Vagina (tissue), 2 donors: ENCODE results near the gene CCDC69. TPM values are rescaled to one million over a fixed set of nuclear protein-coding genes. Genes with fewer than 3 reads are reported as not detected.
A peak's percentile ranks its signal among the peaks of the same experiment; 100 is the strongest.
"Not testable (repeated sequence)": the region's sequence is repeated elsewhere in the genome, so short reads cannot be mapped to it uniquely, and the experiment has no call there.

ENCODE experiments used
- DNase-seq, 2 donors: peaks; one replicate each; pipeline ENCODE4 v3.0.0-alpha.2; 2017; ENCODE audit errors: extremely low spot score in 2 of 2
- H3K27ac ChIP-seq: fragments of 200-600 bp; sonication (generic); one replicate; pipeline ENCODE4 v1.5.1; 2019
- H3K27me3 ChIP-seq: fragments of 200-600 bp; sonication (generic); one replicate; pipeline ENCODE4 v1.5.1; 2019
- H3K36me3 ChIP-seq, 2 donors: fragments of 200-600 bp; sonication (generic); one replicate each; pipeline ENCODE4 v1.5.1; 2017 to 2019
- H3K4me1 ChIP-seq: fragments of 200-600 bp; sonication (generic); one replicate; pipeline ENCODE4 v1.5.1; 2019
- H3K4me3 ChIP-seq, 2 donors: fragments of 200-600 bp; sonication (generic); 1 replicate in 1 of 2; 2 replicates in 1 of 2; pipeline ENCODE4 v1.5.1; 2016 to 2019
- H3K9me3 ChIP-seq: fragments of 200-600 bp; sonication (generic); one replicate; pipeline ENCODE4 v1.5.1; 2019
- POLR2A ChIP-seq, 2 donors: fragments of 450-650 bp; IDR thresholded peaks; one replicate each; pipeline ENCODE4 v1.6.1; 2017; ENCODE audit warnings: antibody characterized with exemption in 2 of 2, mild to moderate bottlenecking in 2 of 2, moderate library complexity in 2 of 2
- POLR2AphosphoS5 ChIP-seq, 2 donors: sonication (generic); formaldehyde crosslinking; IDR thresholded peaks; one replicate each; pipeline ENCODE4 v1.9.0; 2017; ENCODE audit warnings: antibody characterized with exemption in 2 of 2, mild to moderate bottlenecking in 2 of 2, low read depth in 1 of 2; ENCODE audit not compliant: insufficient read depth in 1 of 2
- intact Hi-C: fragments of 100-400 bp; cut with DNase I; formaldehyde crosslinking; loops from one replicate; pipeline ENCODE4 v1.15.1; 2023
- total RNA-seq: library from RNA; depleted of rRNA; stranded (reverse); fragments of >200 nt; gene quantifications from one replicate; pipeline ENCODE4 v1.2.3, GENCODE V29; 2016
- TF ChIP-seq, protein P1 (sequence below), 3 experiments: fragments of 450-650 bp in 2 of 3; fragments of 200-600 bp in 1 of 3; sonication (generic) in 1 of 3; IDR thresholded peaks; one replicate each; pipeline ENCODE4 v1.5.1; 2017 to 2019; ENCODE audit warnings: antibody characterized with exemption in 3 of 3, mild to moderate bottlenecking in 2 of 3, moderate library complexity in 2 of 3

Gene CCDC69
- total RNA-seq, 1 donor from 2014 or later: 84.5 TPM

GRCh38 chr5:151257731-151258181 is 33.9 kb upstream of the CCDC69 start:
- H3K27me3 ChIP-seq: no peaks in the 10 kb centered on the region
- H3K36me3 ChIP-seq: peaks cover 0 to 5% of the 10 kb centered on the region in 2 donors
- TF ChIP-seq, protein P1, sequence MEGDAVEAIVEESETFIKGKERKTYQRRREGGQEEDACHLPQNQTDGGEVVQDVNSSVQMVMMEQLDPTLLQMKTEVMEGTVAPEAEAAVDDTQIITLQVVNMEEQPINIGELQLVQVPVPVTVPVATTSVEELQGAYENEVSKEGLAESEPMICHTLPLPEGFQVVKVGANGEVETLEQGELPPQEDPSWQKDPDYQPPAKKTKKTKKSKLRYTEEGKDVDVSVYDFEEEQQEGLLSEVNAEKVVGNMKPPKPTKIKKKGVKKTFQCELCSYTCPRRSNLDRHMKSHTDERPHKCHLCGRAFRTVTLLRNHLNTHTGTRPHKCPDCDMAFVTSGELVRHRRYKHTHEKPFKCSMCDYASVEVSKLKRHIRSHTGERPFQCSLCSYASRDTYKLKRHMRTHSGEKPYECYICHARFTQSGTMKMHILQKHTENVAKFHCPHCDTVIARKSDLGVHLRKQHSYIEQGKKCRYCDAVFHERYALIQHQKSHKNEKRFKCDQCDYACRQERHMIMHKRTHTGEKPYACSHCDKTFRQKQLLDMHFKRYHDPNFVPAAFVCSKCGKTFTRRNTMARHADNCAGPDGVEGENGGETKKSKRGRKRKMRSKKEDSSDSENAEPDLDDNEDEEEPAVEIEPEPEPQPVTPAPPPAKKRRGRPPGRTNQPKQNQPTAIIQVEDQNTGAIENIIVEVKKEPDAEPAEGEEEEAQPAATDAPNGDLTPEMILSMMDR (IDR thresholded peaks at IDR 0.05): no peak
- TF ChIP-seq POLR2AphosphoS5 (IDR thresholded peaks at IDR 0.05; ENCODE audit: insufficient read depth in 1 of 2, low read depth in 1 of 2) (no peak), POLR2A (IDR thresholded peaks at IDR 0.05) (no peak)
- peak overlapping the region; percentile 62 for H3K27ac ChIP-seq
- H3K4me3 ChIP-seq: no peak overlapping the region
- intact Hi-C loops: no loop called here
- peaks cover 63% of the 10 kb centered on the region for H3K4me1 ChIP-seq
- DNase-seq: no peak
- H3K9me3 ChIP-seq: no peaks in the 10 kb centered on the region

GRCh38 chr5:151255621-151256286 is 31.9 kb upstream of the CCDC69 start:
- Histone ChIP-seq H3K27ac (no peak overlapping the region), H3K9me3 (no peaks in the 10 kb centered on the region), H3K4me3 (no peak overlapping the region), H3K4me1 (peaks cover 63% of the 10 kb centered on the region), H3K27me3 (no peaks in the 10 kb centered on the region), H3K36me3 (no peaks in the 10 kb centered on the region)
- no peak for DNase-seq
- intact Hi-C loops: no loop called here
- TF ChIP-seq, protein P1 (IDR thresholded peaks at IDR 0.05): no peak
- TF ChIP-seq POLR2AphosphoS5 (IDR thresholded peaks at IDR 0.05; ENCODE audit: insufficient read depth in 1 of 2, low read depth in 1 of 2) (no peak), POLR2A (IDR thresholded peaks at IDR 0.05) (no peak)

- H3K27me3 ChIP-seq, intact Hi-C loops, H3K27ac ChIP-seq, H3K36me3 ChIP-seq, H3K9me3 ChIP-seq, DNase-seq: not testable (repeated sequence)
- peak overlapping the region in 1 of 2 donors; percentile 81 for H3K4me3 ChIP-seq
- peaks cover 63% of the 10 kb centered on the region for H3K4me1 ChIP-seq
Measured at GRCh38 chr5:151254990-151255389, 31.1 kb upstream of the CCDC69 start.

GRCh38 chr5:151254556-151254955 is 30.7 kb upstream of the CCDC69 start:
- Histone ChIP-seq H3K27ac (no peak overlapping the region), H3K36me3 (no peaks in the 10 kb centered on the region), H3K27me3 (no peaks in the 10 kb centered on the region), H3K4me3 (peak overlapping the region; percentile 52 to 81), H3K4me1 (peaks cover 60% of the 10 kb centered on the region), H3K9me3 (no peaks in the 10 kb centered on the region)
- no peak for DNase-seq
- TF ChIP-seq POLR2AphosphoS5 (IDR thresholded peaks at IDR 0.05; ENCODE audit: insufficient read depth in 1 of 2, low read depth in 1 of 2): peak in 1 of 2 donors; percentile 59
- TF ChIP-seq, protein P1 (IDR thresholded peaks at IDR 0.05): no peak
- intact Hi-C loops: no loop called here

- intact Hi-C loops: no loop called here
- DNase-seq: no peak
- Histone ChIP-seq H3K27me3 (no peaks in the 10 kb centered on the region), H3K4me3 (peak overlapping the region; percentile 52 to 81), H3K4me1 (peaks cover 50% of the 10 kb centered on the region), H3K27ac (peak overlapping the region; percentile 86), H3K9me3 (no peaks in the 10 kb centered on the region), H3K36me3 (no peaks in the 10 kb centered on the region)
- TF ChIP-seq POLR2A (IDR thresholded peaks at IDR 0.05) (no peak), POLR2AphosphoS5 (IDR thresholded peaks at IDR 0.05; ENCODE audit: insufficient read depth in 1 of 2, low read depth in 1 of 2) (no peak)
- TF ChIP-seq, protein P1 (IDR thresholded peaks at IDR 0.05): no peak
Measured at GRCh38 chr5:151253605-151253950, 29.7 kb upstream of the CCDC69 start.
